K562 (cell line): ENCODE measurements around the gene CREBL2. TPM values are rescaled to one million over a fixed set of nuclear protein-coding genes. Genes with fewer than 3 reads are reported as not detected.
"Not testable (repeated sequence)": the region's sequence is repeated elsewhere in the genome, so short reads cannot be mapped to it uniquely, and the experiment has no call there.

Source experiments
- ATAC-seq: fragments of 200-7000 bp; cut with Tn5 transposase; 3 replicates; pipeline ENCODE4 v1.9.1; 2020; ENCODE audit warnings: moderate library complexity
- BruUV-seq: library from RNA; stranded (reverse); fragments of 400-500 nt; replicated peaks from 2 replicates; lab custom pipeline; 2021; lab: Mats Ljungman, UMichigan
- CTCF ChIA-PET: fragments of 300-600 bp; formaldehyde crosslinking; extraction: SDS; loops from one replicate; lab custom pipeline; 2021; ENCODE audit warnings: low intra/inter-chr PET ratio; lab: Yijun Ruan, JAX
- POLR2A ChIA-PET: fragments of 300-600, 350-650 bp; sonication (Branson Sonifier 250); formaldehyde crosslinking; extraction: SDS; loops from one replicate; lab custom pipeline; 2021; ENCODE audit warnings: antibody characterized with exemption, inconsistent platforms; lab: Yijun Ruan, JAX
- DNase-seq, 4 experiments: peaks; one replicate each; pipeline versions ENCODE4 v3.0.0 to v3.0.0-alpha.2; 2011 to 2018; ENCODE audit warnings: low spot score in 3 of 4, mixed read lengths in 3 of 4; ENCODE audit errors: extremely low read depth in 1 of 4
- FAIRE-seq: peaks from 2 replicates; lab custom pipeline; 2011; peaks lifted over from hg19 to GRCh38; lab: Jason Lieb, UNC
- H2AFZ ChIP-seq: 2 replicates; pipeline ENCODE4 v1.6.0; 2011; ENCODE audit warnings: low read depth, low read length, control low read depth, inconsistent platforms
- H3K27ac ChIP-seq: fragments of 200-600 bp; 3 replicates; pipeline ENCODE4 v1.8.0; 2011; ENCODE audit warnings: low read depth, mild to moderate bottlenecking, control low read depth, inconsistent platforms, low read length, moderate library complexity, mixed read lengths; ENCODE audit errors: extremely low read depth
- H3K27me3 ChIP-seq, 2 experiments: fragments of 300-600 bp in 1 of 2; 2 replicates in 1 of 2; 3 replicates in 1 of 2; pipeline versions ENCODE4 v1.6.0 to v1.8.0; 2011; ENCODE audit warnings: inconsistent platforms in 2 of 2, low read length in 2 of 2, mild to moderate bottlenecking in 1 of 2, mixed read lengths in 1 of 2, moderate library complexity in 1 of 2; ENCODE audit not compliant: control insufficient read depth in 2 of 2, insufficient read depth in 2 of 2
- H3K36me3 ChIP-seq: fragments of 300-600 bp; 3 replicates; pipeline ENCODE4 v1.8.0; 2011; ENCODE audit warnings: mild to moderate bottlenecking, low read length, inconsistent platforms; ENCODE audit not compliant: control insufficient read depth, insufficient read depth
- H3K4me1 ChIP-seq, 2 experiments: fragments of 200-600 bp in 1 of 2; replicated peaks in 1 of 2; 2 replicates in 1 of 2; 3 replicates in 1 of 2; pipeline versions ENCODE4 v1.5.1 to v1.8.0; 2011; ENCODE audit warnings: inconsistent platforms in 2 of 2, low read length in 2 of 2, mild to moderate bottlenecking in 1 of 2, mixed read lengths in 1 of 2, moderate library complexity in 1 of 2; ENCODE audit not compliant: control insufficient read depth in 2 of 2, insufficient read depth in 2 of 2
- H3K4me2 ChIP-seq: 2 replicates; pipeline ENCODE4 v1.6.1; 2011; ENCODE audit warnings: low read length, control low read depth, inconsistent platforms, mixed read lengths; ENCODE audit not compliant: insufficient read depth
- H3K4me3 ChIP-seq: fragments of 200-600 bp; sonication (generic), shearing (Covaris generic); 2 replicates; pipeline ENCODE4 v1.5.1; 2016; ENCODE audit warnings: control low read depth, inconsistent platforms
- H3K79me2 ChIP-seq: fragments of 200-600 bp; 3 replicates; pipeline ENCODE4 v1.8.0; 2011; ENCODE audit warnings: low read length, inconsistent platforms; ENCODE audit not compliant: control insufficient read depth, insufficient read depth
- H3K9ac ChIP-seq, 2 experiments: 2 replicates each; pipeline versions ENCODE4 v1.6.0 to v1.6.1; 2011; ENCODE audit warnings: low read depth in 2 of 2, low read length in 2 of 2, control low read depth in 1 of 2, inconsistent platforms in 1 of 2, mild to moderate bottlenecking in 1 of 2, mixed read lengths in 1 of 2; ENCODE audit not compliant: insufficient read depth in 1 of 2
- H3K9me1 ChIP-seq: one replicate; pipeline ENCODE4 v1.6.0; 2011; ENCODE audit warnings: inconsistent platforms, mild to moderate bottlenecking, low read length, moderate library complexity; ENCODE audit not compliant: control insufficient read depth, insufficient read depth
- H3K9me3 ChIP-seq: replicated peaks from 2 replicates; pipeline ENCODE4 v1.5.1; 2011; ENCODE audit warnings: low read depth, low read length, inconsistent platforms; ENCODE audit not compliant: control insufficient read depth, insufficient read depth
- H4K20me1 ChIP-seq: replicated peaks from 2 replicates; pipeline ENCODE4 v1.6.1; 2011; ENCODE audit warnings: low read length, inconsistent platforms, mixed read lengths; ENCODE audit not compliant: control insufficient read depth, insufficient read depth
- CBFA2T3 ChIP-seq: fragments of 450-650 bp; IDR thresholded peaks from 2 replicates; pipeline ENCODE4 v1.6.1; 2017
- DMBX1 ChIP-seq: fragments of 250-450 bp; sonication (Bioruptor Pico); IDR thresholded peaks from 2 replicates; pipeline ENCODE4 v1.8.0; 2022; ENCODE audit warnings: inconsistent platforms, mild to moderate bottlenecking, moderate library complexity, borderline replicate concordance
- GTF2F1 ChIP-seq: IDR thresholded peaks from 2 replicates; pipeline ENCODE4 v1.6.1; 2011; ENCODE audit warnings: low read depth, low read length, improper control_type of control experiment
- MAFG ChIP-seq: fragments of 450-650 bp; conservative IDR thresholded peaks from 2 replicates; pipeline ENCODE4 v1.6.1; 2016; ENCODE audit warnings: missing genetic modification characterization, missing compliant biosample characterization
- NFATC3 ChIP-seq: fragments of 450-650 bp; IDR thresholded peaks from 2 replicates; pipeline ENCODE4 v1.6.1; 2017; ENCODE audit warnings: mild to moderate bottlenecking
- NFXL1 ChIP-seq: fragments of 450-650 bp; formaldehyde crosslinking; IDR thresholded peaks from 2 replicates; pipeline ENCODE4 v1.4.0; 2021; ENCODE audit warnings: mild to moderate bottlenecking
- ZBTB5 ChIP-seq: fragments of 450-650 bp; IDR thresholded peaks from 2 replicates; pipeline ENCODE4 v1.6.1; 2017; ENCODE audit warnings: antibody characterized with exemption
- WGBS: fragments of 100-300 bp; shearing (Covaris generic); methylation state at CpG from one replicate; pipeline ENCODE4 v1.1.6; 2016; ENCODE audit warnings: low coverage, mixed read lengths; ENCODE audit not compliant: insufficient coverage; ENCODE audit errors: missing lambda C conversion rate; 5-methylcytosine and 5-hydroxymethylcytosine counted together
- in situ Hi-C: fragments of 300-500 bp; cut with MboI; formaldehyde crosslinking; loops from 4 replicates; pipeline ENCODE4 v1.15.0; 2018; ENCODE audit warnings: inconsistent platforms, mixed read lengths
- intact Hi-C: fragments of 100-400 bp; cut with micrococcal nuclease; formaldehyde crosslinking; loops from 2 replicates; pipeline ENCODE4 v1.14.2; 2022
- polyA plus RNA-seq, 8 experiments: library from polyadenylated mRNA; depleted of rRNA in 4 of 8; stranded (reverse) in 5 of 8; unstranded in 3 of 8; fragments of >200 nt; fragmentation: Nextera tagmentation in 2 of 8; fragmentation: Illumina TruSeq in 1 of 8; extraction: Ambion mirVana in 2 of 8; extraction: Trizol in 1 of 8; gene quantifications; 2 replicates each; pipeline versions ENCODE4 v1.2.1 to v1.2.3, GENCODE V29; 2011 to 2014; ENCODE audit warnings: inconsistent platforms in 1 of 8, missing spikeins in 1 of 8
- total RNA-seq, 7 experiments: library from RNA; depleted of rRNA in 6 of 7; stranded (reverse); fragments of >200 nt in 6 of 7; fragmentation: Illumina TruSeq in 2 of 7; extraction: Trizol in 2 of 7; gene quantifications; 2 replicates each; pipeline versions ENCODE4 v1.2.1 to v1.2.3, GENCODE V29; 2011 to 2021; ENCODE audit warnings: low replicate concordance in 1 of 7

The CREBL2 gene
- total and polyA plus RNA-seq, 9 of the 15 experiments (the other 6 are each of a cell fraction or from before 2014, with no cell fraction given) = 1.7 to 7.3 (median 5.2) TPM

GRCh38 chr12:12586879-12587675, 24.6 kb upstream of the CREBL2 start (continued):
- TF ChIP-seq MAFG (no peak), GTF2F1 (no peak)

GRCh38 chr12:12587878-12588277, 23.8 kb upstream of the CREBL2 start:
- TF ChIP-seq ZBTB5 (no peak), DMBX1 (CRISPR knock-in tag) (no peak), CBFA2T3 (no peak), NFATC3 (no peak), NFXL1 (CRISPR knock-in tag) (no peak)
- no peaks in the 10 kb centered on the region for H3K4me1 ChIP-seq
- in situ Hi-C loops (no loop called here), intact Hi-C loops (no loop called here)
- H2AFZ ChIP-seq = no peak overlapping the region
- H3K9me1 ChIP-seq = no peaks in the 10 kb centered on the region
- POLR2A ChIA-PET = interaction anchor here (0.7 kb wide), 1 partner anchor 22 kb away, joined by 3 read pairs; no protein-coding TSS in a partner anchor
- DNase-seq (no peak), FAIRE-seq (no peak), ATAC-seq (no peak)
- no peaks in the 10 kb centered on the region for H3K9me3 ChIP-seq
- no peaks in the 10 kb centered on the region for H4K20me1 ChIP-seq
- peaks cover 0 to 10% of the 10 kb centered on the region in 2 experiments; a peak in 2 of 5 replicates for H3K27me3 ChIP-seq
- H3K9ac ChIP-seq = no peak overlapping the region
- WGBS = 67% methylated on average over 1 of the region's 1 CpG
- H3K4me2 ChIP-seq = no peak overlapping the region
- H3K79me2 ChIP-seq = no peaks in the 10 kb centered on the region
- no peaks in the 10 kb centered on the region for H3K36me3 ChIP-seq
- H3K27ac ChIP-seq = no peak overlapping the region
- no peak overlapping the region for H3K4me3 ChIP-seq
- CTCF ChIA-PET = no interaction called here
- no TSS peak for BruUV-seq

- H2AFZ ChIP-seq, H3K9me1 ChIP-seq, BruUV-seq, in situ Hi-C loops, CTCF ChIA-PET, FAIRE-seq, ATAC-seq, H3K4me3 ChIP-seq, H3K9ac ChIP-seq, H3K9me3 ChIP-seq, H3K4me2 ChIP-seq, H3K27ac ChIP-seq, H3K4me1 ChIP-seq, H4K20me1 ChIP-seq, H3K36me3 ChIP-seq, intact Hi-C loops, H3K27me3 ChIP-seq, H3K79me2 ChIP-seq, DNase-seq: not testable (repeated sequence)
- POLR2A ChIA-PET = interaction anchor here (0.6 kb wide), 1 partner anchor 231 kb away, joined by 3 read pairs; the partner anchor contains the start of gene BORCS5
- 4% methylated on average over 3 of the region's 3 CpGs for WGBS
These were observed 23.2 kb upstream of the CREBL2 start for GRCh38 chr12:12588436-12588835.
